Nephron (organoid): Measurements from ENCODE around the gene ZNF511.

ENCODE experiments used
- H3K27ac Mint-ChIP-seq, 3 experiments: 2 replicates each; pipeline ENCODE4 v1.8.0; 2020; ENCODE audit warnings: mixed read lengths in 3 of 3, mild to moderate bottlenecking in 2 of 3, moderate library complexity in 1 of 3
- H3K27me3 Mint-ChIP-seq: 2 replicates; pipeline ENCODE4 v1.8.0; 2021; ENCODE audit warnings: low read depth, mild to moderate bottlenecking, moderate library complexity, mixed read lengths
- H3K36me3 Mint-ChIP-seq: 2 replicates; pipeline ENCODE4 v1.8.0; 2020; ENCODE audit warnings: low read depth, mixed read lengths
- H3K4me1 Mint-ChIP-seq: 2 replicates; pipeline ENCODE4 v1.8.0; 2020; ENCODE audit warnings: mixed read lengths
- H3K4me3 Mint-ChIP-seq, 3 experiments: 2 replicates each; pipeline ENCODE4 v1.8.0; 2020; ENCODE audit warnings: mild to moderate bottlenecking in 3 of 3, mixed read lengths in 3 of 3, moderate library complexity in 2 of 3
- H3K9me3 Mint-ChIP-seq: 2 replicates; pipeline ENCODE4 v1.8.0; 2020; ENCODE audit warnings: mixed read lengths
- CTCF ChIP-seq, 3 experiments: fragments of 200-600 bp; sonication (generic); IDR thresholded peaks; one replicate each; pipeline ENCODE4 v1.5.0; 2021; ENCODE audit warnings: antibody characterized with exemption in 3 of 3; ENCODE audit not compliant: unreplicated experiment in 3 of 3

The ZNF511 gene

GRCh38 chr10:133347710-133348517 lies 39.2 kb downstream of the ZNF511 start:
- no peak for TF ChIP-seq CTCF (IDR thresholded peaks at IDR 0.05; ENCODE audit: unreplicated experiment in 3 of 3)
- peaks cover 25% of the 10 kb centered on the region for H3K27me3 Mint-ChIP-seq
- no peaks in the 10 kb centered on the region for H3K36me3 Mint-ChIP-seq

GRCh38 chr10:133349160-133349568 lies 40.5 kb downstream of the ZNF511 start:
- no peaks in the 10 kb centered on the region for H3K4me1 Mint-ChIP-seq
- H3K27me3 Mint-ChIP-seq, result peaks cover 17% of the 10 kb centered on the region
- no peak overlapping the region for H3K4me3 Mint-ChIP-seq
- no peaks in the 10 kb centered on the region for H3K36me3 Mint-ChIP-seq
- no peak for TF ChIP-seq CTCF (IDR thresholded peaks at IDR 0.05; ENCODE audit: unreplicated experiment in 3 of 3)
- H3K27ac Mint-ChIP-seq, result no peak overlapping the region
- no peaks in the 10 kb centered on the region for H3K9me3 Mint-ChIP-seq

More at GRCh38 chr10:133347710-133348517, 39.2 kb downstream of the ZNF511 start:
- Mint-ChIP-seq H3K27ac (no peak overlapping the region), H3K4me3 (no peak overlapping the region), H3K9me3 (no peaks in the 10 kb centered on the region), H3K4me1 (no peaks in the 10 kb centered on the region)

- Mint-ChIP-seq H3K36me3 (no peaks in the 10 kb centered on the region), H3K27me3 (peaks cover 14% of the 10 kb centered on the region), H3K4me3 (no peak overlapping the region), H3K4me1 (no peaks in the 10 kb centered on the region), H3K9me3 (no peaks in the 10 kb centered on the region), H3K27ac (no peak overlapping the region)
- no peak for TF ChIP-seq CTCF (IDR thresholded peaks at IDR 0.05; ENCODE audit: unreplicated experiment in 3 of 3)
Measured at GRCh38 chr10:133349577-133350011, 40.9 kb downstream of the ZNF511 start.

- TF ChIP-seq CTCF (IDR thresholded peaks at IDR 0.05; ENCODE audit: unreplicated experiment in 3 of 3), result no peak
- no peaks in the 10 kb centered on the region for H3K36me3 Mint-ChIP-seq
Measured at GRCh38 chr10:133350283-133350949, 41.7 kb downstream of the ZNF511 start.

GRCh38 chr10:133350950-133351329 lies 42.2 kb downstream of the ZNF511 start:
- no peak overlapping the region for H3K27ac Mint-ChIP-seq
- no peak for TF ChIP-seq CTCF (IDR thresholded peaks at IDR 0.05; ENCODE audit: unreplicated experiment in 3 of 3)
- H3K4me1 Mint-ChIP-seq, result no peaks in the 10 kb centered on the region

More at GRCh38 chr10:133350283-133350949, 41.7 kb downstream of the ZNF511 start:
- Mint-ChIP-seq H3K9me3 (no peaks in the 10 kb centered on the region), H3K27ac (no peak overlapping the region), H3K4me1 (no peaks in the 10 kb centered on the region), H3K27me3 (peaks cover 7% of the 10 kb centered on the region), H3K4me3 (no peak overlapping the region)

More at GRCh38 chr10:133350950-133351329, 42.2 kb downstream of the ZNF511 start:
- no peak overlapping the region for H3K4me3 Mint-ChIP-seq
- H3K9me3 Mint-ChIP-seq, result no peaks in the 10 kb centered on the region
- H3K36me3 Mint-ChIP-seq, result no peaks in the 10 kb centered on the region
- H3K27me3 Mint-ChIP-seq, result peaks cover 4% of the 10 kb centered on the region
